Activated T-cell treated with anti-CD3 and anti-CD28 coated beads for 24 hours (primary cell): ENCODE data around the gene C3orf49.

Experiments
- DNase-seq: peaks from one replicate; pipeline ENCODE4 v3.0.0-alpha.2; 2020; ENCODE audit warnings: low read depth

C3orf49 gene, protein sequence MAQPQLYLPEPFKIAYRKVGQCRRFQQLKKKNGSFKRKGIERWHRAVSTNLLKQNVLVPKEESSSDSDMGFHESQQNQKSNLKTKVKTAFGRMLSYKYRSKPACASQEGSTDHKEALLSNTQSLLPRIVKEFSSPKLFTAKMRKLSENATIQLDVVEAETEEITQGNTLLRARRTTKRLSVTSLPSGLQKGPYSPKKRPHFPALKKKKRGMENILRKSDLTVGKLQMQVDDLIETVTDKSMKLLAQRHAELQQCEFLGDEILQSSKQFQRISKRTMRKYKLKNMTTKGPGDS

DNA sequence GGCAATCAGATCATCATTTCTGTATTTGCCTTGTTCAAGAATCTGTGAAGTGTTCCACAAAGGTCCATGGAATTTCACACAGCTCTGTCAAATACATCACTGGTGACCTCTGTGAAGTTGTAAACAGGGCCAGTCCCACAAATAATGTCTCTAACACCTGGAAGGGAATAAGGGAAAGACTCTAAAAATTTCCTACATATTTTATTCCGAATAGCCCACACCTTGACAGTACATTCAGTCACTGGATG lies at the start of gene C3orf49:
Gene C3orf49 (plus strand): TSS at position 149 of the 248 bp plus-strand sequence. CDS start 173 bp downstream, outside the sequence.
- DNase-seq: no peak

DNA sequence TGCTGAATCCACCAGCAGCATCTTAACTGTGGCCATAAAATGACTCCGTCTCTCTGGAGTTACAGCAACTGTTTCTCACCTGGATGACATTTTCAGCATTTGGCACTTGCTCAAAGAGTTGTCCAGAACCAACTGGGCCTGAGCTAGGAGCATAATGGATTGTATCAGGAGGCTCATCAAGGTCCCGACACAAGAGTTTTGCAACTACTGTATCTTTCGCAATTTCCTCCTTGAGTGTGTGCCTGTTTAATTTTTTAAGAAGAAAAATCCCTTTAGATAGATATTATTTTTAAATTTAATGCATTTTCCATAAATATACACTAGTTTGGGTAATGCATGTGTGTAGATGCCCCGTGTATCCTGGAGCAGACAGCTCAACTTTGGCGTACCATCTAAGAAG lies 44.3 kb upstream of the C3orf49 start:
- DNase-seq: no peak

DNA sequence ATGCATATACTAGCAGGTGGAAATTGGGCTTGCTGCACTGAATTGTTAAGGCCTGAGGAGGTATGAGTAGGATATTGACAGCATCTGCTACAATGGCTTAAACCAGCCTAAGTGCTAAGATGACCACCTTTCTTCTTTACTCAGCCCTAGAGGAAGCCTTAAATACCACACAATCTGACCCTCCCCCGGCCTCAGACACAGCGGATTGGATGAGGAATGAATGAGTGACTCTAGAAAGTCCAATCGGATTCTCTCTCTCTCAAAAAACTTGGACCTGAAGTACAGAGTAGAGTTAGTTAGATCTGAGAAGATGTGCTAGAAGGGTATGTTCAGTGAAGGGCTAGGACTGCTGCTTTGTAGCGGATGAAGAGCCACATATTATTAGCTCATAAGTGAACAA lies 39.9 kb upstream of the C3orf49 start:
- no peak for DNase-seq

DNA sequence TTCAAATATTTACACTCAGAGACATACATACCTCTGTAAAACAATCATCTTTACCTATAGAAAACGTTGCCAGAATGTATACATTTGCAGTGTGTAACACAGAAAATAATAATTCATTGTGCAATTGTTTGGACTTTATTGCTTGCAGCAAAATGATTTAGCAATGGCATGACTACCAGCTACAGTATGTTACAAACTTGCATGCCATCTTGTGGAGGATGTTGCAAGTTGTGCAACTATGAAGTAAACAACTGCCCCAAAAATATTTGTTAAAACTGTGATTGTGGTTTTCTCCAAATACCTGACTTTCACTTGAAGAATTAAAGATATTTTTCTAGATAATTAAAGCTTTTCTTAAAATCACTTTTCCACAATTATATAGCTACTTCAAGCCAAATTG lies 27.1 kb upstream of the C3orf49 start:
- DNase-seq: no peak

DNA sequence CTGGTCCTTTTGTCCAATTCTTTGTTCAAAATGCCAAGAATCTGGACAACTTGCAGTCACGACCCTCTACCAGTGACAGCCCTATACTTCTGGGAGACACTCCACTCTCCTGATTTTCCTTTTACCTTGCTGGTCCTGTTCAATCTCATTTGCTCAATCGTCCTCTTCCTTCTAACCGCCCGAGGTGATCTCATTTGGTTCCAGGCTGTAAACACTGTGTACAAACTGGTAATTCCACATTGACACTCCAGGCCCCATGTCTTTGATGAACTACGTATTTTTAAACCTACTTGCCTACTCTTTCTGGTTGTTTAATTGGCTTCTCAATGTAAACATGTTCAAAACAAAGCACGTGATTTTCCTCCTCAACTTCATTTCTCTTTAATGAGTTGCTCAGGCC lies 23.7 kb upstream of the C3orf49 start:
- DNase-seq: no peak

DNA sequence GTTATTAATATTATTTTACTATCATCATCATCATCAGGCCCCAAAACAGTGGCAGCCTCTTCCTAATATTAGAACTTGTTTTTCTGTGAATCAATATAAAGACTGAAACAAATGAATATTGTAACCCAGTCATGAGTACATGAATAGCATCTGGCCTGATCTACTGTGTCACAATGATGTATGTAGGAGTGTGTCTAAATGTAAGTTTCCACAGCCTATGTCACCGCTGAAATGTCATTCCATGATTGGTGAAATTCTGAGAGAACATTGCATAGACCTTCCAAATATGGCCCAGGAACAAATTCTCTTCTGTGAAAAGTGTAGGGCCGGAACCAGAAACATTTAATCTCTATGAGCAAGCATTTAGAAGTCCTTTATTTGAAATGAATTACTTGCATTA lies 20.6 kb upstream of the C3orf49 start:
- DNase-seq: no peak

DNA sequence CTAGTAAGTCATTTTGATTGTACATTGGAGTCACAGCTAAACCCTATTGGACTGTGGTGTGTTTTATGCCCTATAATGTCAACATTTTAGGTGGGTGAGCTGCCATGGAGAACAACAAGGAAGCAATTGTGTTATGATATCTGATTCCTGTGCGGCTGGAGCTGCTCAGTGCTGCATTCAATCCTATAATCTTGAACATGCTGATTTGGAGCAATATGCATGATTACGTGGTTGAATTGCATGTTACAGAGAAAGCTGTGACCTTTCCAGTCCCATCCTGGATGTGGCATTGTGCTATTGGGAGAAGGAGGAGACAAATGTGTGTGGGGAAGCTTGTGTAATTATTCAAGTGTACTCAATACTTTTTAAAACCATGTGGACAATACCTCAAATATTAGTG lies 20.1 kb upstream of the C3orf49 start:
- DNase-seq: no peak

DNA sequence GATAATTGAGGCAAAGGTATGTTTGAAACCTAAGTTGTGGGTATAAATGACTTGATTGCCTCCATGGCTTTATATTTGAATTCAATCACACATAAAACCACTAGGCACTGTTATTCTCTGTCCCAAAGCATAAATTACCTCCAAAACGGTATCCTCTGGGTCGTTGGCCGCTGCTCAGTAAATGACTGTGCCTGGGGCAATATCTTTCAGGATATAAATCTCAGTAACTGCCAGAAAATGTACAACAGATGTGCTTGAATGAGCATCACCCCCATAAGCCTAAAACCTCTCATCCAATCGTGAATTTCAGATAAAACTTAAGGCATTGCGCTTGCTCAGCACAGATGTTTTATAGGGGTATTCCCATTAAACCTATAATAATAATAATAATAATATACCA lies 19.0 kb upstream of the C3orf49 start:
- DNase-seq: no peak

DNA sequence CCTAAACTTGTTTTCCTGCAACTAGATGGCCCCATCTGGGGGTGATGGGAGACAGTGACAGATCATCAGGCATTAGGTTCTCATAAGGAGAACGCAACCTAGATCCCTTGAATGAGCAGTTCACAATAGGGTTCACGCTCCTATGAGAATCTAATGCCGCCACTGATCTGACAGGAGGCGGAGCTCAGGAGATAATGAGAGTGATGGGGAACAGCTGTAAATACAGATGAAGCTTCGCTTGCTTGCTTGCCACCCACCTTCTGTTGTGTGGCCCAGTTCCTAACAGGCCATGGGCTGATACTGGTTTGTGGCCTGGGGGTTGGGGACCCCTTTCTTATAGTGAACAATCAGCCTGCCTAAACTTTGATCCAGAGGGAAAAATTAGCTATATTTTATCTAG lies 15.2 kb upstream of the C3orf49 start:
- no peak for DNase-seq

DNA sequence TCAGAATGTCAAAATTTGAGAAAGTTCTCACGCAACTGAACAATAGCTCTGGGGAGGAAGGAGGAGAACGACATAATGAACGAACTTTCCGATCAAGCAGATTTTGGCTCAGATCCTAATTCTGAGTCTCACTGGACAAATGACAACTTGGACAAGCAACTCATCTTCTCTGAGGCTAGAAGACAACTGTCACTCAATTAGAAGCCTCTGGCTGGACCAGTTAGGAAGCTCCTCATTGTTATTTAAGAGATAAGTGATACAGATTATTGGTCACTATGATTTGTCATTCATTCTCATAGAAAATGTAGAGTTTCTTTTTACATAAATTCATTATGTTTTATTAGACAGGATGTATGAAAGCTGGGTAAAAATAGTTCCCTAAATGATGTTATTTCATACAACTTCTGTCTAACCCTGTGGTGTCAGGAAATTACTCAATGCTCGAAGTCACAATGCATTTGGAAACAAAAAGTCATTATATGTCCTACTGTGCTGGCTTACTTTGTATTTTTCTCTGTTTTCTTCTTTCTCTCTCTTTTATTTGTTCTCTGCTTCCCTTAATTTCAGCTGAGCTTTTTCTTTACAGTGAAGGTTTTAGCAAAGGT lies 11.0 kb upstream of the C3orf49 start:
- no peak for DNase-seq

DNA sequence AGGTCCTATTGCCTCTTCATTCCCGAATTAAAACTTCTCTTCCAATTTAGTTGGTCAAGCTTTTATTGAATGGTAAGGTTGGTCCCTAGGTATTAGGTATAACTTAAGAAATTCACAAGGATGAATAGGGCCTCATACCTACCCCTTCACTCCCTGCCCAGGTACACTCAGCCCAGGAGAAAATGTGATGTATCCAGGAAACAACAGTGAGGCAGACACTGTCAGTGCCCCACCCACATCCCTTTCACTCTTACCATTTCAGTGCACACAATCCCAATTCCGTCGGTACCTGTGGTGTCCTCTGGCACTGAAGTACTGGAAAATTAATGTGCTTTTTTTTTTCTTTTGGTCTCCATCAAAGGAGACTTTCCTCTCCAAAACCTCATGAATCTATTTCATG lies 10.5 kb upstream of the C3orf49 start:
- DNase-seq: no peak

DNA sequence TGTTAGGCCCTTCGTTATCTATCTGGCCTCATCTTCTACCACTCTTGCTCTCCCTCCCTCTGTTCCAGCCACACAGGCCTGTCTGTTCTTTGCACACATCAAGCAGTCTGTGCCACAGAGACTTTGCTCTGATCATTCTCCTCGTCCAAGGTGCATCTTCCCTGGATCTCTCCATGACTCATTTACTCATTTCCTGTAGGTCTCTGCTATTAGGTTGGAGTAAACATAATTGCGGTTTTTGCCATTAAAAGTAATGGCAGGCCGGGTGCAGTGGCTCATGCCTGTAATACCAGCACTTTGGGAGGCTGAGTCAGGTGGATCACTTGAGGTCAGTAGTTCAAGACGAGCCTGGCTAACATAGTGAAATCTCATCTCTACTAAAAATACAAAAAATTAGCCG lies 9.5 kb upstream of the C3orf49 start:
- no peak for DNase-seq

DNA sequence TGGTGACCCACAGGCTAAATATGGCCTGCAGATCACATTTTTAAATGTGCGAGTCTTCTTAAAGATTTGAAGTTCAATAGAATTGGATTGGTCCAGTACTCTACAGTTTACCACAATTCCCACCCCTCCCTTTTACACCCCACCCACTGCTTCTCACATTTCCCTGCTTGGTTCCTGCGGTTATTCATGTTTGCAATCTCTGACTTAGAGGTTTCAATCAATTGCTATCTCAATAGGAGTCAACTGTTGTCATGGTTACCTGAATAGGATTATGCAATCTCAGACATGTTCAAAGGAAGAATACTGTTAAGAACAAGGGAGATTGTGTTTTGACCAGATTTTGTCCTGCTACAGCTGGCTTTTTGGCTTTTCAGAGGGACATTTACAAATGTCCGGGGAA lies 4.9 kb upstream of the C3orf49 start:
- DNase-seq: no peak

DNA sequence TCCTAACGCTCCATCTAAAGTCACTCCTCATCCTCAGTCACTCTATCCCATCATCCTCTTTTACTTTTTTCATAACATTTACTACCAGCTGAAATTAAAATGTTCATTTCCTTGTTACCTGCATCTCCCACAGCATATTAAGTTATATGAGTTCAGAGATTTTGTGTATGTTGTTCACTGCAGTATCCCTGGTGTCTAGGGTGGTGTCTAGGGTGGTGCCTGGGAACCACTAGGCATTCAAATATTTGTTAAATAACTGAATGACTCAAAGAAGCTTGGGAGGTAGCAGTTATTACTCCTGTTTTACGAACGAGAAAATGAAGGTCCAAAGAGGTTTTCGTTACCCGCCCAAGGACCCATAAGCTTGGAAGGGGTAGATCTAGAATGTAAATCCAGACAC lies 1.9 kb upstream of the C3orf49 start:
- DNase-seq: no peak

DNA sequence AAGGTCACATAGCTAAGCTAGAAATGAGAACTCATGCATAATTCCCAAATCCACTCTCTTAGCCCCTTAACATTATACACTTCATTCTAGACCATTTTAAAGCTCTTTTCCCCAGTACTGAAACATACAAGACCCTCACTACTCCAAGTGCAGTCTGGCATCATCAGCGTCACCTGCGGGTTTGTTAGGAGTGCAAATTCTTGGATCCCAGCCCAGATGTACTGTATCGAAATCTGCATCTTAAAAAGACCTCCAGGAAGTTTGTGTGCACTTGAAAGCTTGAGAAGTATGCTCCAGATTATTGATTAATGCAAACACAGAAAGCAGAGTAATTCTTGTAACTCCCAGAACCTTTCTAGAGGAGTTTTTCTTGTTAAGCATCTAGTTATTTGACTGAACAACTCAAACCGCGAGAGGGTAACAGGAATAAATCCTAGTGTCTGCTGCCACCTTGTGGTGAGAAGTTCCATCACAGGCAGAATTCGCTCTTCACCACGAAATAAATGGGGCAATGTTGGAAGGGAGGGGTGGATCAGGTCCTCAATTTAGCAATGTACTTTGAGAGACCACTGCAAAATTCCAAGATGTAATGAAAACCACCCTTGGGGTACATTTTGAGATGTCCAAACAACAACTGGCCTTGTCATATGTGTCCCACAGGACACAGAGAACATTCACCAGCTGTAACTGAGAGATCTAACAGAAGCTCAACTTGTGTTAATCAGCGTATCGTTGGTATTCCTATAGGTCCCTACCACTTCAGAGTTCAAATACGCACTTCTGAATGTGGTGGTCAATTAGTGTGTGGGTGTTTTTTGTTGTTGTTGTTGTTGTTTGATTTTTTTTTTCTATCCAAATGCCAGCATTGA lies 583 bp upstream of the C3orf49 start:
- DNase-seq: peak; percentile 44

DNA sequence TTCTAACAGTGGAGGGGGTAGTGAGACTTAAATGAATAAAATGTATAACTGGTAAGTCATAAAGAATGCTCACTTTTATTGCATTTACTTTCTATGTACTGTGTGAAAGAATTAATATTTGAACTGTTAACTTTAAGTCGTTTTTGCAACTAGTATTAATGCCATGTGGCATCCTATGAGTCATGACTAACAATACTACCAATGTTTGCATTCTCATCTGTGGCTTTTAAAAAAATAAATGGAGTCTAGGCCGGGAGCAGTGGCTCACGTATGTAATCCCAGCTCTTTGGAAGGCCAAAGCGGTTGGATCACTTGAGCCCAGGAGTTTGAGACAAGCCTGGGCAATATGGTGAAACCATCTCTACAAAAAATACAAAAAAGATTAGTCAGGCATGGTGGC lies 5.2 kb downstream of the C3orf49 start:
- DNase-seq: no peak

DNA sequence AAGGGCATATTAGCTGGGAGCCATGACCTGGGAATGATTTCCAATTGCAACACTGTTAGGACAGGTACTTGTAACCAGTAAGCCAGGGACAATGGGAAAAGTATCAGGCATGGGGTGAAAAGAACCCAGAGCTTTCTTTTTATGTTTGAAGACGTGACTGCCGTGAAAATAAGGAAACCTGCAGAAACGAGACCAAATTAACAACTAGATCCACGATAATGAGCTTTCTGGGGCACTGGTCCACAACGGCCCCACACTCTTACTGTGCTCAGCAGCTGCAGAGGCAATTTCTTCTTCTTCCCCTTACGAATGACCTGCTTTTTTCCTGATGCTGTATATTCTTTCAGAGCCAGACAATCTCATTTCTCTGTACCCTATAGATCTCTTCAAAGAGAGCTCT lies 11.4 kb downstream of the C3orf49 start:
- DNase-seq: no peak

DNA sequence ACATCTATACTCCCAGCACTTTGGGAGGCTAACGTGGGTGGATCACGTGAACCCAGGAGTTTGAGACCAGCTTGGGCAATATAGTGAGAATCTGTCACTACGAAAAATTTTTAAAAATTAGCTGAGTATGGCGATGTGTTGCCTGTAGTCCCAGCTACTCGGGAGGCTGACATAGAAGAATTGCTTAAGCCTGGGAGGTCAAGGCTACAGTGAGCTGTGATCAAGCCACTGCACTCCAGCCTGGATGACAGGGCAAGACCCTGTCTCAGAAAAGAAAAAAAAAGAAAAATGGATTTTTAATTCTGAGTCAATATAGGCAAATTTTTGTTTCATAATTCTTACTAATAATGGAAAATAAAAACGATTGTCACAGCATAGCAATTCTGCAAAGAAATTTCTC lies 13.3 kb downstream of the C3orf49 start:
- no peak for DNase-seq

DNA sequence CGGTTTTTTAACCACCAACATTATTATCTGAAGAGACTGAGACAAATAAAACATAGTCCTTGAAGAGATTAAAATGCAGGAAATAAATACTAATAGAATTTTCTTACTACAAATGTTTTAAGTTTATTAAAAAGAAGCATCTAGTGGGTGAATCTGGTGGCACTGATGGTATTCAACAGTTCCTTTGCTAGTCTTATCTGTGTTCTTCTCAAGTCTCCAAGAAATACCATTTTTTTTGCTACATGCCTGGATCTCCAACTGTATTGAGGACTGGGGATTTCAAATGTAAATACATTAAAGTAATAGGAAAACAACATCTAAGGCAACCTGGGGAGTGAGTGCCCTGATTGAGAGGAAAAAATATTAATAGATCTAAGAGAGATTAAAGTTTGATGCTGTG lies 22.6 kb downstream of the C3orf49 start:
- DNase-seq: no peak

DNA sequence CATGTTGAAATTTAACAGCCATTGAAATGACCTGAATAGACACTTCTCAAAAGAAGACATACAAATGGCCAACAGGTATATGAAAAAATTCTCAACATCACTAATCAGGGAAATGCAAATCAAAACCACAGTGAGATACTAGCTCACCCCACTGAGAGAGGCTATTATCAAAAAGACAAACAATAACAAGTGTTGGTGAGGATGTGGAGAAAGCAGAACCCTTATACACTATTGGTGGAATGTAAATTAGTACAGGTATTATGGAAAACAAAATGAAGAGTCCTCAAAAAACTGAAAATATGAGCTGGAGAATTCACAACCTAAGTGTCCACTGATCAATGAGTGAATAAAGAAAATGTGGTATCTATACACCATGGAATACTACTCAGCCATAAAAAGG lies 23.0 kb downstream of the C3orf49 start:
- no peak for DNase-seq

DNA sequence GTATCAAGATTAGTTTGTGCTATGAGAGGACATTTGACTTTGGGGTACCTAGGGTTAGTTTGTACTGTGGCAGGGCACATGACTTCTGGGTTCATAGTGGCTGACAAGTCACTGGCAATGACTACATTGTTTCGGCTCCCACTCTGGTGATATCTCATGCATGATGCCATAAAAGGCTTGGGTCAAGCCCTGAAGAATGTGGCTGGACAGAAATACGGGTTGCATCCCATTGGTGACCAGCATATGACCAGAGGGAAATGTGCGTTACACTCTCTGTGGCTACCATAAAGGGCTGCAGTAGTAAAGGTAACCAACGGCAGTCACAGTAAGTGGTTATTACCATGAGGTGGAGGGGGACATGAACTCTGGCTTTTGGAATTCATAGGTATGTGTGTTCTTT lies 26.1 kb downstream of the C3orf49 start:
- DNase-seq: no peak

DNA sequence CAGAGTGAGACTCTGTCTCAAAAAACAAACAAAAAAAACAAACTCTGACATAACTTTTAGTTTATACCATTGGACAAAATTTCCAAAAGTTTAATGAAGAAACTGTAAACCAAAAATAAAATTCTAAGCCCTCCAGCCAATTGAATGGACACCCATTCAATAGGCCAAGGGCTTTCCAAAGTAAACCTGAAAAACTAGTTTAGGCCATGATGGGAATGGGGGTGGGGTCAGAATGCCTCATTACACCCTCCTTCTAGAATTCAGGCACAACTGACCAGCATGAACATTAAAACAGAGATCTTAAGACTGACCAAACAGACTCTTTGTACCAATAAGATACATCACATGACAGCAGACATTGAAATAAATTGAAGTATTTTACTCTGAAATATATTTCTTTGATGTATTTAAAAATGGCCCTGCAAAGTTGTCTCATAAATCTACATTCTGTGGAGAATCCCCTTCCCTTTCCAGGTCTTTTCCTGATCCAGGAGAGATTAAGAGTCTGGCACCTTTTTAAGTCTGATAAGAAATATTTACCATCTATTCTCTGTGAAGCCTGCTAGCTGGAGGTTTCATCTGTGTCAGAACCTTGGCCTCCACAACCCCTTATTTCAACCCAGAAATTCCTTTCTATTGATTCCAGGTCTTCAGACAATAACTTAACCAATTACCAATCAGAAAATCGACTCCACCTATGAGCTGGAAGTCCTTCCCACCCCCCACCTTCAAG lies 28.8 kb downstream of the C3orf49 start:
- DNase-seq: no peak

DNA sequence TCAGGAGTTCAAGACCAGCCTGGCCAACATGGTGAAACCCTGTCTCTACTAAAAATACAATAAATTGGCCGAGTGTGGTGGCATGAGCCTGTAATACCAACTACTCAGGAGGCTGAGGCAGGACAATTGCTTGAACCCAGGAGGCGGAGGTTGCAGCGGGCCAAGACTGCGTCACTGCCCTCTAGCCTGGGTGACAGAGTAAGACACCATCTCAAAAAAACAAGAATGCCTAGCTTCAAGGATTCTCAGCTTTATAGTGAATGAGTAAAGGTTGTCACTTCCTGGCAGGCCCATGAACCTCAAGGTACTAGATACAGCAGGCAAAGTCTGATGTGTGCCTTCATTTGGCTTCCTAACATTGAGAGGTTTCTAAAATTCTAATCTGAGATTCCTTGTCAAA lies 30.1 kb downstream of the C3orf49 start:
- no peak for DNase-seq
